Dedifferentiated amniotic fluid mesenchymal stem cell (primary cell): ENCODE data around the gene AMACR.
A peak's percentile ranks its signal among the peaks of the same experiment; 100 is the strongest.

Experiments
- DNase-seq: peaks from one replicate; pipeline ENCODE4 v3.0.0-alpha.2; 2016; ENCODE audit errors: extremely low spot score

The AMACR gene

GRCh38 chr5:34008802-34009201 is 952 bp upstream of the AMACR start:
- no peak for DNase-seq

- DNase-seq = no peak
Observed at GRCh38 chr5:34007201-34007620, 639 bp downstream of the AMACR start.

DNA sequence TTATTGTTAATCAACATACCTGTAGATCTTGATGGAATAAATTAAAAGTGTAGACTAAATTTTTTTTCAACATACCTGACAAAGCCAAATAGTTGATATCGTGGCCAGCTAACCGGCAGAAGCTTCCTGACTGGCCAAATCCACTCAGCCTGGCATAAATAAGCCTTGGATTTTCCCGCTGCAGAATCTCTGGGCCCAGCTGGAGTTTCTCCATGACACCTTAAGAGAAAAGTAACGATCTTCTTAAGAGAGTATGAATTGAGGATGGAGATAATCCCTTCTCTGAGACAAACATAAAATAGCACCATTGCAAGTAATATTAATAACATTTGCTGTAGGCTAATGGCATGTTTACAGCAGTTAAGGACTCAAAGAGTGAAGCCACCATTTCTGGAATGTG is 2.2 kb downstream of the AMACR start:
- no peak for DNase-seq

GRCh38 chr5:34005211-34005610 is 2.6 kb downstream of the AMACR start:
- DNase-seq = no peak

DNA sequence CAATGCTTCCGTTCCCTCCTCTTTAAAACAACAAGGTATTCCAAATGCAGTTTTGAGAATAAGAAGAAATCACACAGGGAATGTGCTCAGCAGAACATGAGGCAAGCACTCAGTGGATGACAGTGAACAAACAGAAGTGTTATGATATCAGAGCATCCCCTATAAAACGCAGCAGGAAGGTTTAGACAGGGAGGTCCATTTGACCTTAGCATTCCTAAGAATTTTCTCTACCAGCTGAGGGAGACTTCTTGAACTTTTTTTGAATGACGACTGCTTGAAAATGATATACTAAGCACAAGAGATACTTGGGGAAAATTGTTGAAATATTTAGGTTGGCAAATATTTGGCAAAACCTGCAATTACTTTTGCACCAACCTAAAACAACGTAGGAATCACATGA is 3.9 kb downstream of the AMACR start:
- no peak for DNase-seq

- no peak for DNase-seq
Observed at GRCh38 chr5:34002629-34003328, 5.1 kb downstream of the AMACR start.

DNA sequence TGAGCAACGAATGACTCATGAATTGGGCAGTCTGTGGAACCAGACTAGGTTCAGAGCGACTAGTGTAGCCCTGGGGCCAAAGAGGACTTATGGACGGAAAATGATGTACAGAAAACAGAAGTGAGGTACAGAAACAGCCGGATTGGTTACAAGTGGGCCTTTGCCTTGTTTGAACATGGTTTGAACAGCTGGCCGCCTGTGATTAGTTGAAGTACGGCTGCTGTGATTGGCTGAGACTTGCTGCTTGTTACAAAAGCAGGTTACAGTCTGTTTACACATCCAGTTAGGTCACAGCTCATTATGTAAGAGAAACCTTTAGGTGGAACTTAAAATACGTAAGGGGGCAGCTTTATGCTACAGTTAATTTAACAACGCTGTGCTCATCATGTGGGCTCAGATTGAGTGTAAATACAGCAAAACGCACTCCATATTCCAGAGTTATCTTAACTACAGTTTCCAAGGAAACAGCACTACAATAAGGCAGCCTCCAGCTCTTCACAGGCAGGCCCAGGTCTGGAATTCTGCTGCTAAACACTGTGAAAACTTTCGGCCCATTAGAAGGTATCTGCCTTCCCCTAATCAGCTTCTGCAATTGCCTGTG is 6.5 kb downstream of the AMACR start:
- DNase-seq = no peak

DNA sequence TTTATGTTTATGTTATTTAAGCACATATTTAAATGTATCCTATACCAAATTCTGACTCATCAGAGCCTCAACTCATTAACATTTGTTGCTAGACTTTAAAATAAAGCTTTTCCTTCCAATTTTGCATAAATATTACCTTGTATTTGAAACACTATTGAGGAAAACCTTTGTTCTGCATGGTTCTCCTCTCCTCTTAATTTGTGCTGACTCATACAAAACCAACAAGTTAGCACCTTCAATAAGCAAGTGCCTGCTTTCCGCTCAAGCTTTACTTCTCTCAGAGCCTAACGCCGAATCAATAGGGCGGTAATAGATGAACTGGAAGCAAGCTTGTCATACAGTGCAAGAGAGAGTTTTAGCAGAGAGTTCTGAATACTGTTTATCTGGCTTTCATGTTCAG is 7.9 kb downstream of the AMACR start:
- no peak for DNase-seq

DNA sequence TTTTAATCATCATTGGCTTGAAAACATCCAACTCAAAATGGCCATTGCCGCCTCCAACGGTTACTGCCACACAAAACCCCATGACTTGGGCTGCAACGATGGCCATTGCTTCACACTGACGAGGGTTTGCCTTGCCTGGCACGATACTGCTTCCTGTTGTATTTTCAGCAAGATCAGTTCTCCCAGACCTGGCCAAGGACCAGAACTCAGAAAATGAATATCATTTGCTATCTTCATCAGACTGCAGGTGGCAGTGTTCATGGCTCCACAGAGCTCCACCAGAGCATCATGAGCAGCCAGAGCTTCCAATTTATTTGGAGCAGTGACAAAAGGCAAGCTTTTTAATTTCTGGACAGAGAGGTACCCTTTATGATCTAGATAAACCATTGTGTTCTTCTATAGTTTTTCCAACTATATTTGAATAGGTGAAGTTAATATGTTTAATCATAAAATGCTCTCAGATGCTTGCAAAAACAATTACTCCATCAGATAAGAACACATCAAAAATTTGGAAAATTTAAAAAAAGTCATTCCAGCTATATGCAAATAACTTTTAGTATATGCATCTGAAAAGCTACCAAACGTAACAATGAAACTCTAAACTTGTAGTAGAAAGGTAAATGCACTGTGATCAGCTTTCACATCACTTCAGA is 10.4 kb downstream of the AMACR start:
- DNase-seq = peak; percentile 89

DNA sequence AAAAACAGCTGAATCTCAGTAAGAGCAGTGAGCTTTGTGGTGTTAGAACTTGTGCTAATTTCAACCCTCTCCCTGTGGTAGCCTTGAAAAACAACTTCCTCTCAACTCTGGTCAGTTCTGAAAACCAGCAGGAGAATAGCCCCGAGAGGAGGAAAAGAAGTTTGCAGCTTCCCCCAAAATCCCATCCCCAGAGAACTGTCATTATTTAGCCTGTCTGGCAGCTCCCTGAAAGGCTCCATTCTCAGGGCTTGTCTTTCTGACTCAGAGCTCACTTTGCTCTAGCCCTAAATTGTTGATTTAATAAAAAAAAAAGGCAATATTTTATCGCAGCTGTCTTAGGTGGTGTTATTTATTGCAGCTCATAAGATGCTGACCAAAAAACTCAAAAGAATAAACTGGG is 12.0 kb downstream of the AMACR start:
- no peak for DNase-seq

GRCh38 chr5:33994845-33995244 is 13.0 kb downstream of the AMACR start:
- DNase-seq = peak; percentile 69

GRCh38 chr5:33992864-33993263 is 15.0 kb downstream of the AMACR start:
- DNase-seq = no peak

- no peak for DNase-seq
Observed at GRCh38 chr5:33985447-33985846, 22.4 kb downstream of the AMACR start.

- DNase-seq = no peak
Observed at GRCh38 chr5:33984671-33985124, 23.2 kb downstream of the AMACR start, which contains the start of gene SLC45A2. Gene SLC45A2 (minus strand): TSS chr5:33984693. CDS start chr5:33984583, 110 bp downstream.

DNA sequence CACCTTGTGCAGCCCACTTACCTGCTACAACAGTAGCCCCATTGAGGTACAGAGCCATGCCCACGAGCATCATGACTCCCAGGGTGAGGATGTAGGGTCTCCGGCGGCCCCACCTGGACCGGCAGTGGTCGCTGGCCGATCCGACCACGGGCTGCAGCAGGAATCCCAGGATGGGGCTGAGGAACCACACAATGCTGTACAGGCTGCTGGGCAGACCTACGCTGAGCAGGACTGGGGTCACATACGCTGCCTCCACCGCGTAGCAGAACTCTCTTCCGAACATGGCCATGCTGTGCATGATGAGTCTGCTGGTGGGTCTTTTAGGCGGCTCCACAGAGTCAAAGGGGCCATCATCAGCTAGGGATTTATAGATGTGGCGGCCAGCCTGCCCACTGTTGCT is 23.7 kb downstream of the AMACR start:
- no peak for DNase-seq

DNA sequence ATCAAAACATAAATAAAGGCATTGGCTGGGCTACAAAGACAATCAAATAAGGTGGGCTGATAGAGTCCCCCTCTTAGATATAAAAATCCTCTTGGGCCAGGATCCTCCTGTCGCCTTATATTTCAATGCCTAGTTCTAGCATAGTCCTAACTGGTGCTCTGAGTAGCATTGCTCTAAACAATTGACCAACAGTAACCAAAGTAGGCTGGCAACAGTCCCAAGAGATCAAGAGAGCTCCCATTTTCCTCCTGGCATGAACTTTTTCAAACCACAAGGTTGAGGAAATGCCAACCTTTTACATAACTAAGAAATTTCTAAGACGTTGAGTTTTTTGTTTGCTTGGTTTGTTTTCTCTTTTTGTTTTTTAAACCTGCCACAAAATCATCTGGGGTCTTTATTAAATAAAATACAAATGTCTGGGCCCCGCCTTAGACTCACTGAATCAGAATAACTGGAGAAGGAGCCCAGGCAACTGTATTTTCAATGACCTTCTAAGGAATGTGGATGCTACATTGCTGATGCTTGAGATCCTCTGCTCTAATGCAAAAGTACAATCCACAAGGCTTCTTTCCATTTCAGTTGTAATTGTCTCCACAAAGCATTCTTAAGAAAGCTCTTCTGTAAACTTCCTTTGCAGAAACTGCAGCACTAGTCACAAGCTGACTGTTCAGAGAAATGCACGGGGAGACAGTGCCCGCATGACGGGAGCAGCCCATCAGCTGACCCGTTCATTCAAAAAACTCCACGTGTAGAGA is 26.3 kb downstream of the AMACR start:
- peak; percentile 65 for DNase-seq

DNA sequence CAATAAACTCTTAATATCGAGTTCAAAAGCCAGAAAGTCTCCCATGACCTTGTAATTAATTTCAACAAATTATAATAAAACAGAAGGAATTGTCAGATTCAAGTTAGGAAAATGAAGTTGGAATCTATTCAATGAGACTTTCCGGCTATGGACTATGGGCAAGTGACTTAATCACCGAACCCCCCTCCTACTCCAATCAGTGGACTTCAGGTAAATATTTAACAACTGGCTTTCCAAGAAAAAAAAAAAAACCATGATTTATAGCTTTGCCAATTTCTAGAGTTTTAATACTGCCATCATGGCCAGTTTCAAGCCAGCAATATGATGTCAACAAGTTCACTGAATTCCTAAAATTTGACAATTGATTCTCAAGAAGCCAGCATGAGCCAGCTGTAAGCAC is 27.8 kb downstream of the AMACR start:
- DNase-seq = no peak

GRCh38 chr5:33978306-33978705 is 29.5 kb downstream of the AMACR start:
- no peak for DNase-seq

GRCh38 chr5:33976307-33976706 is 31.5 kb downstream of the AMACR start:
- DNase-seq = no peak

DNA sequence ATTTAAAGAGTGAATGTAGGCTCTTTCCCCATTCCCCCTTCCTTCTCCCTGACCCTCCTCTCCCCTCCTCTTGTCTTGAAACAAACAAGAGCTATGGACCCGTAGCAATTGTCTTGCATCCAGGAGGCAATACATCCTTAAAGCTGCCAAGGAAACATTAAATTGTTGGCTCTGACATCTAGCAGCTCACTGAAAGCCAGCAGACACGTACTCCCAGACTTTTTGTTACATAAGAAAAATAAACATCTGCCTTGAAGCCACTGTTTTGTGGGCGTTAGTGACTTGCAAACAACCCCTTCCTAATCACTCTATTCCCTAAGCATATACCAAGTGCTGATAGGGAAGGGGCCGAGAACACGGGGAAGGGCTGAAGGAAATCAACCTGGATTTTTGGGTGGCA is 32.0 kb downstream of the AMACR start:
- peak; percentile 24 for DNase-seq

GRCh38 chr5:33973271-33973670 is 34.6 kb downstream of the AMACR start:
- DNase-seq = no peak
